ACC112 (cell line): ENCODE data around the gene IKBKE.

Experiments used
- H2AFZ ChIP-seq: fragments of 200-600 bp; sonication (generic); one replicate; pipeline ENCODE4 v1.6.0; 2017; ENCODE audit warnings: antibody characterized with exemption, low read length; ENCODE audit not compliant: unreplicated experiment
- H3K27ac ChIP-seq: fragments of 200-600 bp; sonication (generic); 2 replicates; pipeline ENCODE4 v1.5.1; 2014; ENCODE audit warnings: low read depth, mild to moderate bottlenecking, antibody characterized with exemption, low read length, moderate library complexity
- H3K27me3 ChIP-seq: fragments of 200-600 bp; sonication (generic); 2 replicates; pipeline ENCODE4 v1.6.1; 2014; ENCODE audit warnings: mild to moderate bottlenecking, antibody characterized with exemption, low read length, moderate library complexity, mixed read lengths; ENCODE audit not compliant: insufficient read depth
- H3K36me3 ChIP-seq: fragments of 200-600 bp; sonication (generic); 2 replicates; pipeline ENCODE4 v1.6.1; 2016; ENCODE audit warnings: mild to moderate bottlenecking, antibody characterized with exemption, low read length, moderate library complexity, mixed read lengths; ENCODE audit not compliant: insufficient read depth
- H3K4me1 ChIP-seq: fragments of 200-600 bp; sonication (generic); one replicate; pipeline ENCODE4 v1.6.1; 2016; ENCODE audit warnings: low read length, mixed read lengths; ENCODE audit not compliant: insufficient read depth, unreplicated experiment, control insufficient read depth
- H3K4me3 ChIP-seq: fragments of 200-600 bp; sonication (generic); 2 replicates; pipeline ENCODE4 v1.5.1; 2014; ENCODE audit warnings: mild to moderate bottlenecking, low read depth, low read length
- H3K79me2 ChIP-seq: fragments of 200-600 bp; sonication (generic); one replicate; pipeline ENCODE4 v1.6.0; 2016; ENCODE audit warnings: low read length; ENCODE audit not compliant: control insufficient read depth, unreplicated experiment, insufficient read depth

The IKBKE gene

DNA sequence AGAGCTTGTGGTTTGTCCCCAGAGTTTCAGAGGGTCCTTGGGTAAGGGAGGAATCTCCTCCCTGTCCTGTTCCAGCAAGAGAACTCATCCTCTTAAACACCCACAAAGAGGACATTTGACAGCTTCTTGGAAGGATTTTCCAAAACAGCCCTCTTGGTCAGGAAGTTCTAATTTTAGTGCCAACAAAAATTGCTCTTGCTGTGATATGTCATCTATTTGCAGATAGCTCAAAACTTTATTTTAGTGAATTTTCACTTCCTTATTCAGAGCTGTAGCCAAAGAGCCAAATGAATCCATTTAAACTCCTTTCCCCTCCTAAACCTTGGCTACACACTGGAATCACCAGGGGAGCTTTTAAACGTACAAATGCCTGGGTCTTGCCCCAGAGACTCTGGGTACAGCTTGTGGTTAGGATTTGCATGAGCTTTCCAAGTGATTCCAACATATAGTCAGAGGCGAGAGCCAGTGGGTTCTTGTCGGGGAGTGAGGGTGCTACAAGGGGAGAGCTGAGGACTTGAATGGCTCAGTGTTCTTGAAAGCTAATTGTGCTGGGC, 25.3 kb downstream of the IKBKE start:
- H3K27ac ChIP-seq, result no peak overlapping the region
- no peak overlapping the region for H2AFZ ChIP-seq
- H3K4me1 ChIP-seq, result peaks cover 18% of the 10 kb centered on the region
- no peak overlapping the region for H3K4me3 ChIP-seq
- H3K27me3 ChIP-seq, result no peaks in the 10 kb centered on the region
- H3K79me2 ChIP-seq, result no peaks in the 10 kb centered on the region
- peaks cover 19% of the 10 kb centered on the region for H3K36me3 ChIP-seq

DNA sequence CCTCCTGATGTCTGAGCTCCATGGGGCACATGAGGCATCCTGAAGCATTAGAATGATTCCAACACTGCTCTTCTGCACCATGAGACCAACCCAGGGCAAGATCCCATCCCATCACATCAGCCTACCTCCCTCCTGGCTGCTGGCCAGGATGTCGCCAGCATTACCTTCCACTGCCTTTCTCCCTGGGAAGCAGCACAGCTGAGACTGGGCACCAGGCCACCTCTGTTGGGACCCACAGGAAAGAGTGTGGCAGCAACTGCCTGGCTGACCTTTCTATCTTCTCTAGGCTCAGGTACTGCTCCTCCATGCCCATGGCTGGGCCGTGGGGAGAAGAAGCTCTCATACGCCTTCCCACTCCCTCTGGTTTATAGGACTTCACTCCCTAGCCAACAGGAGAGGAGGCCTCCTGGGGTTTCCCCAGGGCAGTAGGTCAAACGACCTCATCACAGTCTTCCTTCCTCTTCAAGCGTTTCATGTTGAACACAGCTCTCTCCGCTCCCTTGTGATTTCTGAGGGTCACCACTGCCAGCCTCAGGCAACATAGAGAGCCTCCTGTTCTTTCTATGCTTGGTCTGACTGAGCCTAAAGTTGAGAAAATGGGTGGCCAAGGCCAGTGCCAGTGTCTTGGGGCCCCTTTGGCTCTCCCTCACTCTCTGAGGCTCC, 26.0 kb downstream of the IKBKE start:
- no peaks in the 10 kb centered on the region for H3K79me2 ChIP-seq
- peaks cover 19% of the 10 kb centered on the region for H3K36me3 ChIP-seq
- no peaks in the 10 kb centered on the region for H3K27me3 ChIP-seq
- H3K4me1 ChIP-seq, result peaks cover 24% of the 10 kb centered on the region
- no peak overlapping the region for H2AFZ ChIP-seq
- no peak overlapping the region for H3K27ac ChIP-seq
- H3K4me3 ChIP-seq, result no peak overlapping the region

DNA sequence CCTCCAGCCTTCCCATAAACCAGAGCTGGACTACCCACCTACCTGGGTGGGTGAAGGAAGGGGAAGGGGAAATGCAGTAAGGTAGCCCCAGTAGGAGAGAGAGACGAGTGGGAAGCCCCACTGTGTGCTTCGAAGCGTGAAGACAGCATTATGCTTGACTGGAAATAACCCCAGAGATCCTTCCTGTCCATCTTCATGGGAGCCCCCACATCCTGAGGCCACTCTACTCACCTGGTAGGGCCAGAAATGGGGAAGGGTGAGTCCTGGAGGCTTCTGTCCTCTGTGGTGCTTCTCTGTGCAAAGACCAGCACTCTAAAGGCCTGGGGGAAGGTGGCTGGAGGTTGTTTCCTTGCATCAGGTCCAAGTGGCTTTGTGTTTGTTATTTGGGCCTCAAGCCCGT, 27.1 kb downstream of the IKBKE start:
- H3K4me3 ChIP-seq, result no peak overlapping the region
- H2AFZ ChIP-seq, result no peak overlapping the region
- peaks cover 9% of the 10 kb centered on the region for H3K36me3 ChIP-seq
- no peaks in the 10 kb centered on the region for H3K79me2 ChIP-seq
- no peaks in the 10 kb centered on the region for H3K27me3 ChIP-seq
- no peak overlapping the region for H3K27ac ChIP-seq
- peaks cover 31% of the 10 kb centered on the region for H3K4me1 ChIP-seq

DNA sequence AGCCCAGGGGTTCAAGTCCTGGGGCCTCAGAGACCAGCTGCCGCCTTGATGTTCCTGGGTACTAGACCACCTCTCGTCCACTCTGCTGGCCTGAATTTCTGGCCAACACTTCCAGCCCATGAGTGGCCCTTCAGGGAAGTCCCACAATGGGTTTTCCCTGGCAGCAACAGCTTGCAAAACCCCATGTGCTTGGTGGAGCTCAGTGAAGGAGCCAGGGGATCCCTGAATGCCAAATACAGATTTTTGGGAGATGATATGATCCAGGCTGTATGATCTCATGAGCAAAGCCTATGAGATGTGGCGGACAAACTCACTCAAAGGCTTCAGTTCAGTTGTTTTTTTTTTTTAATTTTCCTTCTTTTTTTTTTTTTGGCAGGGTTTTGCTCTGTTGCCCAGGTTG, 27.5 kb downstream of the IKBKE start:
- H3K4me1 ChIP-seq, result peaks cover 31% of the 10 kb centered on the region
- H3K36me3 ChIP-seq, result 0 out of 2 replicates have a peak, but pooled peaks cover 6% of the 10 kb centered on the region
- no peak overlapping the region for H2AFZ ChIP-seq
- H3K27ac ChIP-seq, result no peak overlapping the region
- H3K79me2 ChIP-seq, result no peaks in the 10 kb centered on the region
- H3K27me3 ChIP-seq, result no peaks in the 10 kb centered on the region
- H3K4me3 ChIP-seq, result no peak overlapping the region

DNA sequence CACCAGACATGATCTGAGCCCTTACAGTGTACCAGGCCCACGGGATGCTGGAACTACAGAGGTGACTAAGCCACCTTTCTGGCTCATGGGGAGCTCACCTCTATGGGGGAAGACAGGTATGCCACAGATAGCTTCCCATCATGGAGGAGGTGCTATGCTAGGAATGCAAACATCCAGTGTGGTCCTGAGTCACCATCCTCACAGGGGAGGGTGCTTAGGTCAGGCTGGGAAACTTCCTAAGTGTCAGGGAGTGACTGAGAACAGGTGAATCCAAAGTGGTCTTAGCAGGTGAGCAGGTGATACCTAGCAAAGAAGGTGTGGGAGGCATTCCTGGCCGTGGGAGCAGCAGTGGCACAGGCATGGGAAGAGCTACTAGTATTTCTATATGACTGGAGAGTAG, 28.4 kb downstream of the IKBKE start:
- Histone ChIP-seq H3K36me3 (no peaks in the 10 kb centered on the region), H3K27me3 (no peaks in the 10 kb centered on the region), H3K4me1 (peaks cover 39% of the 10 kb centered on the region), H3K4me3 (no peak overlapping the region), H3K79me2 (no peaks in the 10 kb centered on the region), H2AFZ (no peak overlapping the region), H3K27ac (no peak overlapping the region)

DNA sequence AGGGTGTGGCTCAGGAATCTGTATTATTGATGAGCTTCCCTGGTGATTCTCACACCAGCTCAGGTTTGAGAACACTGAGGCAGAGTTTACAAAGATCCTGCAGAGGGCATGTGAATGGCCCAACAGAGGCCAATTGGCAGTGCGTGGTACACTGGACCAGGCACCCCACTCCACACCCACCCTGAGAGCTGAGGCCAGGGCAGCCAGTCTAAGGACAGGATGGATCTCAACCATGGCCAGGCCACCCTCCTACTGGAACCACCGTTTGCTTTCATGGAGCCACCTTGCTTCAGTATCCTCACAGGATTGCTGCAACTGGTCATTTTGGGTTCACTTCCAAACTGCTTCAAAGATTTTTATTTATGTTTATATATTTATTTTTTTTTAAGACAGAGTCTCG, 29.8 kb downstream of the IKBKE start:
- no peaks in the 10 kb centered on the region for H3K27me3 ChIP-seq
- no peak overlapping the region for H3K27ac ChIP-seq
- no peak overlapping the region for H3K4me3 ChIP-seq
- H3K79me2 ChIP-seq, result no peaks in the 10 kb centered on the region
- H2AFZ ChIP-seq, result no peak overlapping the region
- peaks cover 50% of the 10 kb centered on the region for H3K4me1 ChIP-seq
- H3K36me3 ChIP-seq, result no peaks in the 10 kb centered on the region

DNA sequence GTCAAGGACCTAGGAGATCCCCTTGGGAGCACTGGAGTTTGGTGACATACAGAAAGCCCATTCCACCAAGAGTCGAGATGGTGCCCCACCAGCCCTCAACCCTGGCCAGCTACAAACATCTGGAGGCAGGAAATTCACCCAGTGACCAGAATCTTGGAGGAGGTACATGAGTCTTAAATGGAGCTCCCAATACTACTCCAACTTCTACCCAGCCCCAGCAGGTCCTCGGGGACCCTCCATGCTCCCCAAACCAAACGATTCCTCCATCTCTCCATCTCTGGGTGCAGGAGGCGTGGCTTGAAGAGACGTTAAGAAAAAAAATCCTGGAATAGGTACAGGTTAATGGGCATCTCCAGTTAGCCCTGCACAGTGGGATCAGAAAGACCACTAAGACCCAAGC, 31.6 kb downstream of the IKBKE start:
- Histone ChIP-seq H3K79me2 (no peaks in the 10 kb centered on the region), H3K27me3 (peaks cover 7% of the 10 kb centered on the region), H3K27ac (peak overlapping the region; percentile 78; the same call in 1 of the 2 replicates), H2AFZ (no peak overlapping the region), H3K4me3 (no peak overlapping the region), H3K36me3 (no peaks in the 10 kb centered on the region), H3K4me1 (peaks cover 42% of the 10 kb centered on the region)

DNA sequence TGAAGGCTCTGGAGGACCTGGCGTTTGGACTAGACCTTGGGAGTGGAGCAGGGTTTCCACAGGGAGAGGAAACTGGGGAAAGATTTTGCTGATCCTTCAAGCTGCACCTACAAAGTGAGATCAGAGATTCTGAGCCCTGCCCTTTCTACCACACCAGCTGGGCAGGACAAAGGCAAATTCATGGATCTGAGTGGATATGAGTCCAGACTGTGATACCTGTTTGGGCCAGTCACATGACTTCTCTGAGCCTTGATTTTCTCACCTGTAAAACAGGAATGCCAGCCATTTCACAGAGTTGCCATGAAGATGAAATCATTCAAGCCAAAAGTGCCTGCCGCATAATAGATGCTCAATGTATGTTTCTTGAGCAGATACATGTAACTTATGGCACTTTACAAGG, 32.1 kb downstream of the IKBKE start:
- H3K27me3 ChIP-seq, result peaks cover 10% of the 10 kb centered on the region
- H3K4me3 ChIP-seq, result no peak overlapping the region
- no peak overlapping the region for H2AFZ ChIP-seq
- peaks cover 41% of the 10 kb centered on the region for H3K4me1 ChIP-seq
- no peak overlapping the region for H3K27ac ChIP-seq
- no peaks in the 10 kb centered on the region for H3K36me3 ChIP-seq
- no peaks in the 10 kb centered on the region for H3K79me2 ChIP-seq

DNA sequence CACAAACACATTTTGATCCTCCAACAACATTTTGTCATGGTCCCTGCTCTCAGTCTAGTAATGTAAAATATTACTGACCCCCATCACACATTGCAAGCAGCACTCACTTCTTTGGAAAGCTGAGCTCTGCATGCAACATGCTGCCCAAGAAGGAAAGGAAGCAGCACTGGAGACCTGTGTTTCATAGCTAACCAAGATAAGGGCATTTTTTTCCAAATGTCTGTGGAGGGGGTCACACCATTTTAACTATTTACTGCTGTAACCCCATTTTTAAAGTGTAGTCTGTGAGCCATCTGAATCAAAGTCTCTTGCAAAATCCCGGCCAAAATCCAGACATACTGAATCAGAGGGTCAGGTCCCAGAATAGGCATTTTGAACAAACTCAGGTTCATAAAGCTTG, 32.5 kb downstream of the IKBKE start:
- no peak overlapping the region for H3K27ac ChIP-seq
- no peak overlapping the region for H3K4me3 ChIP-seq
- H3K79me2 ChIP-seq, result no peaks in the 10 kb centered on the region
- no peak overlapping the region for H2AFZ ChIP-seq
- H3K27me3 ChIP-seq, result peaks cover 13% of the 10 kb centered on the region
- H3K36me3 ChIP-seq, result no peaks in the 10 kb centered on the region
- peaks cover 41% of the 10 kb centered on the region for H3K4me1 ChIP-seq

DNA sequence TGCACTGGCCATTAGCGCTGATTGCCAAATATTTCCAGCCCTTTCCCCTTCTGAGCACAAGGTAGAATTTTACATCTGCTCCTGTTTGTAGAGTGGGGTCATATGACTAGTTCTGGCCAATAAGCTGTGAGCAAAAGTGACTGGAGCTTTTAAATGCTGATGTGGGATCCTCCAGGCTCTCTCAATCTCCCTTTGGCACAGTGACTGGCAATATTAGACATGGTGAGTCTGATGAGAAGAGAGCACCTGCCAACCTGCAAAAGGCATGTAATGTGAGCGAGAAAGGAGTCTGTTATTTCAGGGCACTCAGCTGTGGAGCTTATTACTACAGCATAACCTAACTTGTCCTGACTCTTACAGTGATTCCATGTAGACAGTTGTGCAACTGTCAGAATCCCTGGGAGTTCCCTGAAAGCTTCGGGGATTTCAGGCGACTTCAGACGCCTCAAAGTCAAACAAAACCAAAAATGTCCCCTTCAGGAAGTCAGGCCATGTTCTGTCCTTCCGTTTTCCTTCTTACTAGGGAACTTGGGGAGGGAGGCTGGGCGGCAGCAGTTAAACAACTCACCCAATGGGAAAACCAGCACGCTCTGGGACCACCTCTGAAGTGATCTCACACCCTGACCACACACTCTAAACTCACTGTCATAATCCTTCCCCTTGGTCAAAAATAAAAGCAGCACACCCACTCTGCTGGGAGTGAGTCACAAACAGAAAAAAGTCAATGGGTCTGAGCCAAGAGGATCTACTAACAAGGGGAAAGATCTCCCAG, 33.5 kb downstream of the IKBKE start:
- Histone ChIP-seq H3K27me3 (peaks cover 23% of the 10 kb centered on the region), H3K4me1 (peaks cover 41% of the 10 kb centered on the region), H3K27ac (peak overlapping the region; percentile 86)

DNA sequence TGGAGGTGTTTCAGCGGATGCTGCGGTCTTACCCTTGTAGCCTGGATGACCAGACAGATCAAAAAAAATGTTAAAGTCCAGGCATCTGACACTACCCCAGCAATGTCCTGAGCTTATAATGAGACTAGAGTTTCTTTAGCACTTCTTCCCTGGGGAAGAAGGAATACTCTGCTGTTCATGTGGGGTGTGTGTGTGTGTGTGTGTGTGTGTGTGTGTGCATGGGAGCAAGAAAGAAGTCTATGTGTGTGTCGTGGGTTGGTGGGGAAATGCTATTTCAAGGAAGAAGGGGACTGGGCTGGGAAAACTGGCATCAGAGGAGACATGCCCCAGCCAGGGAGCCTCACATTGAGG, 34.1 kb downstream of the IKBKE start:
- Histone ChIP-seq H3K4me1 (peaks cover 41% of the 10 kb centered on the region), H3K27me3 (peaks cover 26% of the 10 kb centered on the region), H3K27ac (peak overlapping the region; percentile 36; the same call in 1 of the 2 replicates), H3K36me3 (no peaks in the 10 kb centered on the region), H2AFZ (no peak overlapping the region), H3K79me2 (no peaks in the 10 kb centered on the region), H3K4me3 (no peak overlapping the region)

More for the DNA sequence above, 33.5 kb downstream of the IKBKE start:
- Histone ChIP-seq H3K36me3 (no peaks in the 10 kb centered on the region), H3K4me3 (no peak overlapping the region; the same call in 1 of the 2 replicates), H3K79me2 (no peaks in the 10 kb centered on the region), H2AFZ (no peak overlapping the region)
